ENCODE data around the gene SLC18B1. TPM values are rescaled to one million over a fixed set of nuclear protein-coding genes. Genes with fewer than 3 reads are reported as not detected.
A peak's percentile ranks its signal among the peaks of the same experiment; 100 is the strongest.

The SLC18B1 gene
- total and polyA plus RNA-seq, 10 of the 15 experiments (the other 5 are each of a cell fraction or from before 2014, with no cell fraction given) = 3.5 to 11.8 (median 7.1) TPM

GRCh38 chr6:132813173-132813856, 14.9 kb upstream of the SLC18B1 start:
- Histone ChIP-seq H3K4me3 (peak overlapping the region; percentile 85), H3K27ac (ENCODE audit: control insufficient read depth, insufficient read depth) (peak overlapping the region; percentile 96), H3K27me3 (replicated peaks in 1 of 2; ENCODE audit: control insufficient read depth in 2 of 2, insufficient read depth in 2 of 2, low read length in 1 of 2) (peaks cover 0 to 5% of the 10 kb centered on the region in 2 experiments; a peak in 1 of 4 replicates), H2AFZ (ENCODE audit: control insufficient read depth, low read depth, low read length) (peak overlapping the region; percentile 70), H3K4me1 (ENCODE audit: control insufficient read depth, insufficient read depth, low read length) (peaks cover 6% of the 10 kb centered on the region; the same call in 1 of the 2 replicates), H3K79me2 (ENCODE audit: control insufficient read depth, insufficient read depth, low read length) (peaks cover 26% of the 10 kb centered on the region), H4K20me1 (ENCODE audit: control insufficient read depth, insufficient read depth) (peaks cover 5% of the 10 kb centered on the region; the same call in 1 of the 2 replicates), H3K4me2 (ENCODE audit: control insufficient read depth, insufficient read depth) (peak overlapping the region; percentile 92), H3K9me3 (replicated peaks; ENCODE audit: control insufficient read depth, insufficient read depth, low read length) (no peaks in the 10 kb centered on the region), H3K9ac (ENCODE audit: control insufficient read depth, insufficient read depth, low read length) (peak overlapping the region; percentile 97), H3K36me3 (ENCODE audit: control insufficient read depth in 2 of 2, insufficient read depth in 2 of 2, low read length in 1 of 2) (peaks cover 7 to 9% of the 10 kb centered on the region in 2 experiments; a peak in 3 of 4 replicates)
- in situ Hi-C loops (cut with MboI) = no loop called here
- WGBS (ENCODE audit: insufficient coverage, insufficient replicate concordance, low lambda C conversion rate, missing lambda C conversion rate) = under 1% methylated on average over 27 of the region's 27 CpGs
- no peak for FAIRE-seq
- no peak for DNase-seq (ENCODE audit: low read depth, low spot score)
- ChIA-PET CTCF (interaction anchor here (0.9 to 2.3 kb wide), 5 partner anchors 10 to 147 kb away, joined by 3 to 14 read pairs (median 3); partner anchors contain the start of gene SLC18B1), POLR2A (interaction anchor here (0.7 to 2.0 kb wide), 3 partner anchors 51 to 300 kb away, joined by 3 to 6 read pairs (median 5); partner anchors contain the start of gene STX7), RAD21 (ENCODE audit: unreplicated experiment) (interaction anchor here (0.8 to 1.6 kb wide), 8 partner anchors 14 to 318 kb away, joined by 3 to 4 read pairs (median 3); partner anchors contain the start of genes SLC18B1 and STX7), SMC1A (ENCODE audit: uncharacterized antibody, unreplicated experiment) (interaction anchor here (0.6 to 2.3 kb wide), 5 partner anchors 11 to 283 kb away, joined by 3 to 5 read pairs (median 3); no protein-coding TSS in a partner anchor)
- intact Hi-C loops (cut with micrococcal nuclease; ENCODE audit: unreplicated experiment) = loop anchor here (1.0 to 5.0 kb wide), 3 partner anchors 15 to 301 kb away; partner anchors contain the start of genes SLC18B1 and STX7
- ATAC-seq = peak; percentile 52
- no TSS peak for BruUV-seq (replicated peaks)
- TF ChIP-seq RUNX3 (IDR thresholded peaks at IDR 0.05; ENCODE audit: low read length) (peak; percentile 66; the same call in 1 of the 2 replicates), BHLHE40 (IDR thresholded peaks at IDR 0.05; ENCODE audit: borderline replicate concordance in 1 of 2, low read depth in 2 of 2, low read length in 1 of 2) (peak; percentile 95 to 96), POLR2A (IDR thresholded peaks at IDR 0.05; ENCODE audit: low read depth, low read length) (peak; percentile 23; the same call in 1 of the 2 replicates), MTA2 (IDR thresholded peaks at IDR 0.05; ENCODE audit: low read depth) (peak; percentile 48; the same call in 1 of the 2 replicates), BCL11A (IDR thresholded peaks at IDR 0.05; ENCODE audit: low read depth, low read length) (peak; percentile 41), NFIC (IDR thresholded peaks at IDR 0.05; ENCODE audit: low read depth, low read length) (peak; percentile 52; the same call in 1 of the 2 replicates), TAF1 (IDR thresholded peaks at IDR 0.05; ENCODE audit: borderline replicate concordance, low read depth, low read length) (peak; percentile 30; the same call in 1 of the 2 replicates), RCOR1 (conservative IDR thresholded peaks at IDR 0.05; ENCODE audit: low read depth, low read length) (0 out of 2 replicates have a peak, but pooled peaks have one; percentile 41), MEF2A (IDR thresholded peaks at IDR 0.05; ENCODE audit: insufficient read depth, low read depth, low read length) (peak; percentile 68; the same call in 1 of the 2 replicates), SREBF2 (IDR thresholded peaks at IDR 0.05; ENCODE audit: low read length) (no peak), JUNB (IDR thresholded peaks at IDR 0.05) (peak; percentile 55), TARDBP (IDR thresholded peaks at IDR 0.05; ENCODE audit: borderline replicate concordance) (no peak), EED (IDR thresholded peaks at IDR 0.05; ENCODE audit: low read depth) (peak; percentile 62), REST (IDR thresholded peaks at IDR 0.05; ENCODE audit: low read depth, low read length) (no peak), SPI1 (IDR thresholded peaks at IDR 0.05; ENCODE audit: borderline replicate concordance, insufficient read depth, low read depth, low read length) (peak; percentile 80), RAD51 (IDR thresholded peaks at IDR 0.05) (0 out of 2 replicates have a peak, but pooled peaks have one; percentile 23), MYC (IDR thresholded peaks at IDR 0.05; ENCODE audit: insufficient read depth, insufficient read length, insufficient replicate concordance, low read length, severe bottlenecking) (no peak), KLF5 (IDR thresholded peaks at IDR 0.05; ENCODE audit: partially characterized antibody) (peak; percentile 39), JUND (IDR thresholded peaks at IDR 0.05; ENCODE audit: low read depth, low read length) (no peak), EGR1 (IDR thresholded peaks at IDR 0.05; ENCODE audit: borderline replicate concordance in 1 of 2, low read depth in 2 of 2, low read length in 2 of 2) (peak in 1 of 2 experiments; percentile 78; a peak in 2 of 3 replicates)

All from GM12878 (cell line).